IPS DF 4.7 (cell line): ENCODE measurements around the gene RNF212B.
"Not testable (repeated sequence)": the region's sequence is repeated elsewhere in the genome, so short reads cannot be mapped to it uniquely, and the experiment has no call there.

Experiments
- DNase-seq: peaks from one replicate; pipeline ENCODE4 v3.0.0-alpha.2; 2013; ENCODE audit warnings: low spot score; ENCODE audit errors: extremely low read depth

The RNF212B gene

DNA sequence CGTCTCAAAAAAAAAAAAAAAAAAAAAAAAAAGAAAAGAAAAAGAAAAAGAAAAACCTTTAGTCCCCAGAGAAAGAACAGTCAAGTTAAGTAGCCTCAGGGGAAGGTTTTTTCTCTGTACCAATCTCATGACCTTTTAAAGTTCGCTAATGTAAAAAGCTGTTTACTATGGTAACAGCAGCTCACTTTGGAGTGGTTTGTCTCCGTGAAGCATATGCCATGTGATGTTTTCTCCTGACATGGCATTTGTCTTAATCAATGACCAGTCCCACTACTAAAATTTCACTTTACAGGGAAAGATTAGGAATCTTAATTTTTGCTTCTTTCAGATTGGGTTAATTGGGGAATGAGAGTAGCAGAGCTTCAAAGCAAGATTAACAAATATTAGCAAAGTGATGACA is 4.3 kb downstream of the RNF212B start:
- DNase-seq, result no peak

DNA sequence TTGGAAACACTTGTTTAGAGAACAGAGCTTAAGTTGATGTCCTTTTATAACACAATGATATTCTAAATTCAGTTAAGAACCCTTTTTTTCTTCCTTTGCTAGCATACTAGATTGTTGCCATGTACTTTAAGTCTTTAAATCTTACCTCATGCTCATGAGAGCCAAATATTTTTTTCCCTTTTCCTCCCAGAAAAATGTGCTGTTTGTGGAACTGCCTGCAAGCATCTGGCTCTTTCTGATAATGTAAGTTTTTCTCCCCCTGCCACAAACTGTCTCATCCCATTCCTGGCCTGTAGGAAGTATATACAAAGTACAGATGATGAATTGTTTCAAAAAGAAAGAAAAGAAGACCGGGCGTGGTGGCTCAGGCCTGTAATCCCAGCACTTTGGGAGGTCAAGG is 5.3 kb downstream of the RNF212B start:
- no peak for DNase-seq

DNA sequence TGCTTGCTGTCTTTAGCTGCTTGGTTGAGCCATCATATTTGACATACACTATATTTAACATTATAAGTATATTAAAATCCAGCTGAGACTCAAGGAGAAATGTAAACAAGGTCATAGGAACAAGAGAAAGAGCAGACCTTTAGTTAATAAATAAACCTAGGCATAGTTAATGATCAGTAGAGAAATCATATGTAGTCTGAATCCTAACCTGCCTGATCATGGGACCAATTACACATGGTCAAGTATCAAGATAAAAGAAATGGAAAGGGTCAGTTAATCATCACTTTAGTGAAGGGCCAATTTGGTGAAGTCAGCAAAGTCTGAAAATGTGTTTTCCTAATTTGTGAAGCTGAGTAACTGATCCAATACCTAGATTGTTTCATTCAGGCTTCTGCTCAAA is 7.5 kb downstream of the RNF212B start:
- DNase-seq, result no peak

DNA sequence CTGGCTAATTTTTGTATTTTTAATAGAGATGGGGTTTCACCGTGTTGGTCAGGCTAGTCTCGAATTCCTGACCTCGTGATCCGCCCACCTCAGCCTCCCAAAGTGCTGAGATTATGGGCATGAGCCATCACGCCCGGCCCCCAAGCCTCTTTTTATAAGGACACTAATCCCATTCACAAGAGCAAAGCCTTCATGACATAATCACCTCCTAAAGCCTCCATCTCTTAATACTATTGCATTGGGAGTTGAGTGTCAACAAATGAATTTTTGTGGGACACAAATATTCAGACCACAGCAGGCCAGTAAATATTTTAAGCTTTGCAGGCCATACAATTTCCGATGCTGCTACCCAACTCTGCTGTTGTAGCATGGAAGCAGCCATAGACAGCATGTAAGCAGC is 10.9 kb downstream of the RNF212B start:
- DNase-seq, result no peak

DNA sequence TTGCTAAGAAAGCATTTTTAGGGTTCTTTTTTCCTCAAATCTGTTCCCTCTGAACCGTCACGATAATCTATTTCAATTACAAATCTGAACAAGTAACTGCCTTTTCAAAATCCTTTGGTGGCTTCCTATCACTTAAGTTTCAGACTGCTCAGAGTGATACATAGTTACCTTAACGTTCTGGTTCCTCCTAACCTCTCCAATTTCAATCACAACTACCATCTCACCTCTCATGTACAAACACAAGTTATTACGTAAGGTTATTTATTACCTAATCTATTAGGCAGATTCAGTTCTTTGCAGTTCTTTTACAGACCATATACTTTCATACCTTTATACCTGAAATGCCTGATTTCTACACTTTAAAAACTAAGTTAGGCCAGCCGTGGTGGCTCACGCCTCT is 12.1 kb downstream of the RNF212B start:
- DNase-seq, result no peak

DNA sequence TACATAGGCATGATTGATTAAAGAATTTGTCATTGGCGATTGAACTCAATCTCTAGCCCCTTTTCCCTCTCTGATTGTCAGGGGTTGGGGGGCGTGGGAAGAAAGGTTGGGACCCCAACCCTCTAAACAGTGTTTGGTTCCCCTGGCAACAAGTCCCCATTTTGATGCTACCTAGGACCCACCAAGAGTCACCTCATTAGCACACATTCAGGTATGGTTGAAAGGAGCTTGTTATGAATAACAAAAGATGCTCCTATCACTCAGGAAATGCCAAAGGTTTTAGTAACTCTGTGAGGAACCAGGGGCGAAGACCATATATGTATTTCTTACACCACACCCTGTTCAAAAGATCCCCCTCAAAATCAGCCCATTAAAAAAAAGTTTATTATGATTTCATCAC is 14.3 kb downstream of the RNF212B start:
- DNase-seq, result no peak

DNA sequence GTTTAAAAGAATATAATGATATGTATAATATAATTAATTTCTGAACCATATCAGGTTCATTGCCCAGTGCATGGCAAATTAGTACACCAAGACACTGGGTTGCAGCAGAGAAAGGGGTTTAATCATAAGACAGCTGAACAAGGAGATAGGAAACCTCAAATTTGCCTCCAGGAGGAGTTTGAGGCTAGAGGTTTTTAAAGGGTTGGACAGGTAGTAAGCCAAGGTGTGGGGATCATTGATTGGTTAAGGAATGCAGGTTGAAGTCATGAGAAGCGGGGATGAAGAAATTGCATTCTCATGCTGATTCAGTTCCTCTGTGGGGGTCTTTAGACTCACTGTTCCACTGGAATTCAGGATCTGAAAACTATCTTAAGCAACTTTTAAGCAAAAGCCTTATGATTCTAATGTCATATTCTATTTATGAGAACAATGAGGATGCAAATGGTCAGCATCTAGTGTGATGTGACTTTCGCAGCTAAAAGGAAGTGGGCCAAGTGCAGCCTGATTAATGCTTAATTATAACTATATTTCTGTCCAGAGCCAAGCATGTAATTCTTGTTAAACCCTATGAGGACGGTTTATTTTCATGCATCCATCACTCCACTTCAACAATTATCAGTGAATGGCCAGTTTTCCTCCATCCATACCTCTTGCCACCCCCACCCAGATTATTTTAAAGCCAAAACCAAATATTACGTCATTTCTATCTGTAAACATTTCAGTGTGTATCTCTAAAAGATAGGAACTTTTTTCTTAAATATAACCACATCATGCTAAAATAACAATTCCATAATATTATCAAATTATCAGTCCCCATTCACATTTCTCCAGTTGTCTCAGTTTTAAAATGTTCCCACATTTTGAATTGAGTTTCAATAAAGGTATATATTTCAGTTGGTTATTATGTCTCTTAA is 14.9 kb downstream of the RNF212B start:
- DNase-seq, result no peak

DNA sequence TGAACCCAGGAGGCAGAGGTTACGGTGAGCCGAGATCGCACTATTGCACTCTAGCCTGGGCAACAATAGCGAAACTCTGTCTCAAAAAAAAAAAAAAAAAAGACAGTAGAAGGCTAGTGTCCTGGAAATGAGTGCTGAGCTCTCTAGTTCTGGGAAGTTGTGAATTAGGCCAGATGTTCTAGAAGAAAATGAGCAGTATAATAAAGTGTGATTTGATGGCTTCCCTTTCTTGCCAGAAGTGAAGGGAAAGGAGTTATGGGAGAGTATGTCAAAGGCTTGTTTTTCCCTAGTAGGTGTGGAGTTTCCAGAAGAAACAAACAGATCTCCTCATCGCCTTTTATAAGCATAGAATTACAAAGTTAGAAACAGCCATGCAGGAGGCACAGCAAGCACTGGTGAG is 20.5 kb downstream of the RNF212B start:
- DNase-seq, result no peak

- DNase-seq, result no peak
These were observed 21.7 kb downstream of the RNF212B start for GRCh38 chr14:23259426-23259825.

GRCh38 chr14:23260849-23261248 is 23.1 kb downstream of the RNF212B start:
- DNase-seq, result not testable (repeated sequence)

DNA sequence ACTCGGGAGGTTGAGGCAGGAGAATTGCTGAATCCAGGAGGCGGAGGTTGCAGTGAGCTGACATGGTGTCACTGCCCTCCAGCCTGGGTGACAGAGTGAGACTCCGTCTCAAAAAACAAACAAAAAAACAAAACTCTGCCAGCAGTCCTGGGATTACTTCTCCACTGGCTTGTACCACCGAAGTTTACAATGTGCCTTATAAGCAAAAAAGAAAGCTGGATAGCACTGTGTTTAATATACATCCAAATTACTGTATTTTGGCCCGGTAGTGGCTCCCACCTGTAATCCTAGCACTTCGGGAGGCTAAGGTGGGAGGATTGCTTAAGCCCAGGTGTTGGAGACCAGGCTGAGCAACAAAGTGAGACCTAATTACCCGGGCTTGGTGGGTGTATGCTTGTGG is 31.5 kb downstream of the RNF212B start:
- no peak for DNase-seq

DNA sequence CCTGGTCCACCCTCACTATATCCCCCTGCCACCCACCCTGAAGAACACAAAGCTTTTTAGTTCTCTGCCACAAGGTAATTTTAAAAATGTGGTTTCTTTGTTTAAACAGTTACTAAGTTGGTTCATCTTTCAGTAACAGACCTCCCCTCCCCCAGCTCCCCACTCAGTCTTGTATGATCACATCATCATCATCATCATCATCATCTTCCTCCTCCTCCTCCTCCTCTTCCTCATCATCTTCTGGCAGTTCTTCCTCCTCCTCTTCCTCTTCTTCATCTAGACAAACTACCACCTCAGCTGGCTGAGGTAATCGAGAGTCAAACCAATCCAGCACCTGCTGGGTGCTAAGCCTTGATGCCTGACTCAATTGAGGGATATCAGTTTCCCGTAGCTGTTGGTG is 37.7 kb downstream of the RNF212B start:
- no peak for DNase-seq

- no peak for DNase-seq
These were observed 39.5 kb downstream of the RNF212B start for GRCh38 chr14:23277189-23277588.

GRCh38 chr14:23277928-23278327 is 40.2 kb downstream of the RNF212B start:
- not testable (repeated sequence) for DNase-seq

GRCh38 chr14:23281247-23281646 is 43.5 kb downstream of the RNF212B start:
- no peak for DNase-seq

GRCh38 chr14:23284654-23285529 is 47.2 kb downstream of the RNF212B start:
- no peak for DNase-seq

GRCh38 chr14:23285530-23286019 is 47.8 kb downstream of the RNF212B start:
- DNase-seq, result no peak

DNA sequence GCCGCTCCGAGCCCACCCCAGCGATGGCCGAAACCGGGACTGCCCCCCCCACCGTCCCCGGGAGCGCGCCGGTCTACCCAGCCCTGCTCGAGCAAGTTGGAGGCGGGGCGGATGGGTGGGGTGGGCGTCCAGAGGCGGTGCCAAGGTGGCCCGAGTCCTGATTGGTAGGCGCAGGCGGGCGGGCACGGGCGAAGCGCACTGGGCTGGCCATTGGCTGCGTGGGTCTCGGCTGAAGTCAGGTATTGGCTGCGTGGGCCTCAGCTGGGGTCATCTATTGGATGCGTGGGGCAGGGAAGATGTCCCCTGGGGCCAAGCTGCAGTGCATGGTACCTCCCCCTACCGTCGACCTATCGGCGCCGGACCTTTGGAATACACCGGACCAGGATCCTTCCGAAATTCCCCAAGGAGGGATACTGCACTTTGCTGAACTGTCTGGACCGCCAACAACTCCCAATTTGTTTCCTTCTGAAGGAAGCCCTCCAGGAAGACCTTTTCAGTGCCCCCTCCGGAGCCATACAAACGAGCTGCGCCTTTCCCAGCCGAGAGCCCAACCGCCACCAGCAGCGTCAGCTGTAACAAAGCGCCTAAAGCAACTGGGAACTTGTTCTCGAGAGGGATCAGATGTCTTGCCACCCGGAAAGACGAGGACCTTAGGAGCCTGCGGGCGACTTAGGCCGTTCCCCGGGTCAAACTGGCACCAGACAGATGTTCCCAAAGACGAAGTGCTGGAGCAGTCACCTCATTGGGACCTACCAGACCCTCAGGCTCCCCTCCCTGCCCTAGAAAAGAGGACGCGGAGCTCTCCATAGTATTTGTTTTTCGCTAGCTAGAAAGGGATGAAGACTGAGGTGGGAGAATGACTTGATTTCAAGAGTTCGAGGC is 48.5 kb downstream of the RNF212B start, which contains the start of gene HOMEZ:
Gene HOMEZ, minus strand, starts transcription at position 113 of the 882 bp plus-strand sequence. CDS start 180 bp downstream, outside the sequence.
- DNase-seq, result no peak

- DNase-seq, result no peak
These were observed 49.3 kb downstream of the RNF212B start for GRCh38 chr14:23286902-23287479.

DNA sequence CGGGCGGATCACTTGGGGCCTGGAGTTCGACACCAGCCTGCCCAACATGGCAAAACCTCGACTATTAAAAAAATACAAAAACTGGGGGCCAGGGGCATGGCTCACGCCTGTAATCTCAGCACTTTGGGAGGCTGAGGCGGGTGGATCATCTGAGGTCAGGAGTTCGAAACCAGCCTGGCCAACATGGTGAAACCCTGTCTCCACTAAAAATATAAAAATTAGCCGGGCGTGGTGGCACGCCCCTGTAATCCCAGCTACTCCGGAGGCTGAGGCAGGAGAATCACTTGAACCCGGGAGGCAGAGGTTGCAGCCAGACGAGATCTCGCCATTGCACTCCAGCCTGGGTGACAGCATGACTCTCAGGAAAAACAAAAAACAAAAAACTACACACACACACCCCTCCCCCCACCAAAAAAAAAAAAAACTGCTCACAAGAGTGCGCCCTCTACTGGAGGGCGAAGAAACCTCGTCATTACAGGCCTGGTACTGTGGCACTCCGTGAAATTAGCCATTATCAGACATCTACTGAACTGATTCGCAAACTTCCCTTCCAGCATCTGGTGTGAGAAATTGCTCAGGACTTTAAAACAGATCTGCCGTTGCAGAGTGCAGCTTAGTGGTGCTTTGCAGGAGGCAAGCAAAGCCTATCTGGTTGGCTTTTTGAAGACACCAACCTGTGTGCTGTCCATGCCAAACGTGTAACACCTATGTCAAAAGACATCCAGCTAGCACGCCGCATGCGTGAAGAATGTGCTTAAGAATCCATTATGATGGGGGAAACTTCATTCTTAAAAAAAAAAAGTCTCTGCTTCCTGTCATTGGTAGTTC is 57.2 kb downstream of the RNF212B start:
- DNase-seq, result no peak
